ENCODE measurements around the gene FAM47C. TPM values are rescaled to one million over a fixed set of nuclear protein-coding genes. Genes with fewer than 3 reads are reported as not detected.
"Not testable (repeated sequence)": the region's sequence is repeated elsewhere in the genome, so short reads cannot be mapped to it uniquely, and the experiment has no call there.

Gene FAM47C
- total RNA-seq, 2 donors from 2014 or later = not detected

- Histone ChIP-seq H3K27me3 (replicated peaks; ENCODE audit: insufficient read depth) (no peaks in the 10 kb centered on the region), H3K9me3 (no peaks in the 10 kb centered on the region), H3K4me1 (replicated peaks) (no peaks in the 10 kb centered on the region), H3K36me3 (no peaks in the 10 kb centered on the region), H3K4me3 (no peak overlapping the region), H3K27ac (no peak overlapping the region)
- no peak for DNase-seq (ENCODE audit: low spot score)
- TF ChIP-seq CTCF (IDR thresholded peaks at IDR 0.05) (no peak), POLR2A (IDR thresholded peaks at IDR 0.05) (no peak), POLR2AphosphoS5 (IDR thresholded peaks at IDR 0.05) (no peak)
- 49% methylated on average over 9 of the region's 9 CpGs for WGBS
- intact Hi-C loops (cut with DNase I) = no loop called here
These were observed 8.0 kb upstream of the FAM47C start for GRCh38 chrX:37000140-37000539.

GRCh38 chrX:37010496-37010895 lies 2.3 kb downstream of the FAM47C start:
- no peaks in the 10 kb centered on the region for H3K36me3 ChIP-seq
- no peaks in the 10 kb centered on the region for H3K9me3 ChIP-seq
- H3K4me1 ChIP-seq (replicated peaks) = no peaks in the 10 kb centered on the region
- H3K27me3 ChIP-seq (replicated peaks; ENCODE audit: insufficient read depth) = no peaks in the 10 kb centered on the region
- no peak for DNase-seq (ENCODE audit: low spot score)
- no peak overlapping the region for H3K27ac ChIP-seq
- intact Hi-C loops (cut with DNase I) = no loop called here
- WGBS = 100% methylated on average over 10 of the region's 22 CpGs
- TF ChIP-seq POLR2A (IDR thresholded peaks at IDR 0.05) = no peak
- TF ChIP-seq CTCF (IDR thresholded peaks at IDR 0.05) = no peak
- no peak for TF ChIP-seq POLR2AphosphoS5 (IDR thresholded peaks at IDR 0.05)
- no peak overlapping the region for H3K4me3 ChIP-seq

GRCh38 chrX:37034260-37034659 lies 26.1 kb downstream of the FAM47C start:
- H3K4me3 ChIP-seq; intact Hi-C loops (cut with DNase I); H3K9me3 ChIP-seq; DNase-seq (ENCODE audit: low spot score); H3K4me1 ChIP-seq (replicated peaks); H3K27ac ChIP-seq; H3K36me3 ChIP-seq; H3K27me3 ChIP-seq (replicated peaks; ENCODE audit: insufficient read depth): not testable (repeated sequence)
- 55% methylated on average over 1 of the region's 1 CpG for WGBS

GRCh38 chrX:37036674-37037220 lies 28.6 kb downstream of the FAM47C start:
- intact Hi-C loops (cut with DNase I) = not testable (repeated sequence)

GRCh38 chrX:37038814-37039213 lies 30.6 kb downstream of the FAM47C start:
- no CpG with 5 or more reads among the region's 1 CpG for WGBS
- H3K4me1 ChIP-seq (replicated peaks); DNase-seq (ENCODE audit: low spot score); intact Hi-C loops (cut with DNase I); H3K4me3 ChIP-seq; H3K36me3 ChIP-seq; H3K27ac ChIP-seq; H3K9me3 ChIP-seq; H3K27me3 ChIP-seq (replicated peaks; ENCODE audit: insufficient read depth): not testable (repeated sequence)

More at GRCh38 chrX:37036674-37037220, 28.6 kb downstream of the FAM47C start:
- not testable (repeated sequence) for H3K36me3 ChIP-seq; H3K27me3 ChIP-seq (replicated peaks; ENCODE audit: insufficient read depth); H3K4me3 ChIP-seq; H3K27ac ChIP-seq; DNase-seq (ENCODE audit: low spot score); H3K9me3 ChIP-seq; H3K4me1 ChIP-seq (replicated peaks)
- WGBS = 84% methylated on average over 6 of the region's 7 CpGs

GRCh38 chrX:37042956-37043885 lies 35.1 kb downstream of the FAM47C start:
- intact Hi-C loops (cut with DNase I); H3K27me3 ChIP-seq (replicated peaks; ENCODE audit: insufficient read depth); H3K27ac ChIP-seq; H3K36me3 ChIP-seq; H3K9me3 ChIP-seq; H3K4me1 ChIP-seq (replicated peaks); H3K4me3 ChIP-seq; DNase-seq (ENCODE audit: low spot score): not testable (repeated sequence)
- 95% methylated on average over 24 of the region's 56 CpGs for WGBS

GRCh38 chrX:37047776-37048175 lies 39.6 kb downstream of the FAM47C start:
- H3K4me1 ChIP-seq (replicated peaks) = no peaks in the 10 kb centered on the region
- H3K27me3 ChIP-seq (replicated peaks; ENCODE audit: insufficient read depth) = no peaks in the 10 kb centered on the region
- intact Hi-C loops (cut with DNase I) = no loop called here
- H3K4me3 ChIP-seq = no peak overlapping the region
- no peak for DNase-seq (ENCODE audit: low spot score)
- TF ChIP-seq POLR2AphosphoS5 (IDR thresholded peaks at IDR 0.05) (no peak), POLR2A (IDR thresholded peaks at IDR 0.05) (no peak), CTCF (IDR thresholded peaks at IDR 0.05) (no peak)
- no peak overlapping the region for H3K27ac ChIP-seq
- H3K36me3 ChIP-seq = no peaks in the 10 kb centered on the region
- no peaks in the 10 kb centered on the region for H3K9me3 ChIP-seq
- 79% methylated on average over 4 of the region's 4 CpGs for WGBS

GRCh38 chrX:37057572-37057971 lies 49.4 kb downstream of the FAM47C start:
- DNase-seq (ENCODE audit: low spot score); H3K36me3 ChIP-seq; H3K27me3 ChIP-seq (replicated peaks; ENCODE audit: insufficient read depth); H3K4me3 ChIP-seq; H3K4me1 ChIP-seq (replicated peaks); H3K27ac ChIP-seq; intact Hi-C loops (cut with DNase I); H3K9me3 ChIP-seq: not testable (repeated sequence)
